Suppressor macrophage (primary cell): ENCODE measurements around the gene FAT1.

Experiments
- DNase-seq, 4 experiments: peaks; one replicate each; pipeline ENCODE4 v3.0.0-alpha.2; 2020 to 2022

FAT1 gene

GRCh38 chr4:186566068-186566467 lies 157.6 kb downstream of the FAT1 start:
- DNase-seq, result no peak

- no peak for DNase-seq
These were observed 159.9 kb downstream of the FAT1 start for GRCh38 chr4:186563761-186564160.

GRCh38 chr4:186561748-186562147 lies 161.9 kb downstream of the FAT1 start:
- DNase-seq, result no peak

- no peak for DNase-seq
These were observed 163.0 kb downstream of the FAT1 start for GRCh38 chr4:186560647-186561046.

- DNase-seq, result no peak
These were observed 166.2 kb downstream of the FAT1 start for GRCh38 chr4:186557486-186557885.

- DNase-seq, result no peak
These were observed 166.6 kb downstream of the FAT1 start for GRCh38 chr4:186557061-186557460.

- no peak for DNase-seq
These were observed 168.5 kb downstream of the FAT1 start, which contains the start of gene MTNR1A for GRCh38 chr4:186554914-186555827. Gene MTNR1A, minus strand, starts transcription at chr4:186555567. Its CDS starts 202 bp downstream, at chr4:186555365.

- DNase-seq, result no peak
These were observed 169.1 kb downstream of the FAT1 start for GRCh38 chr4:186554539-186554913.

GRCh38 chr4:186553717-186554116 lies 169.9 kb downstream of the FAT1 start:
- no peak for DNase-seq

GRCh38 chr4:186551849-186552248 lies 171.8 kb downstream of the FAT1 start:
- no peak for DNase-seq

- no peak for DNase-seq
These were observed 178.2 kb downstream of the FAT1 start for GRCh38 chr4:186545436-186545835.

- no peak for DNase-seq
These were observed 180.4 kb downstream of the FAT1 start for GRCh38 chr4:186543206-186543605.

- no peak for DNase-seq
These were observed 181.9 kb downstream of the FAT1 start for GRCh38 chr4:186541801-186542200.

GRCh38 chr4:186537843-186538521 lies 185.7 kb downstream of the FAT1 start:
- DNase-seq, result no peak
